Mesenchymal stem cell (in vitro differentiated cells and primary cell): Measurements from ENCODE around the gene IL27RA.
A peak's percentile ranks its signal among the peaks of the same experiment; 100 is the strongest.

ENCODE experiments used
- DNase-seq: peaks from one replicate; pipeline ENCODE4 v3.0.0-alpha.2; 2013
- H2AFZ ChIP-seq: one replicate; pipeline ENCODE4 v1.6.1; 2013; ENCODE audit warnings: low read depth, mild to moderate bottlenecking, control low read depth, inconsistent platforms, low read length, moderate library complexity
- H2AK5ac ChIP-seq: 2 replicates; pipeline ENCODE4 v1.6.1; 2013; ENCODE audit warnings: low read length, moderate library complexity, mild to moderate bottlenecking, inconsistent platforms; ENCODE audit not compliant: severe bottlenecking
- H2BK120ac ChIP-seq: one replicate; pipeline ENCODE4 v1.6.1; 2013; ENCODE audit warnings: low read depth, mild to moderate bottlenecking, inconsistent platforms, low read length, moderate library complexity
- H2BK12ac ChIP-seq, 2 experiments: one replicate each; pipeline ENCODE4 v1.6.1; 2013; ENCODE audit warnings: inconsistent platforms in 2 of 2, low read length in 2 of 2, mild to moderate bottlenecking in 2 of 2, moderate library complexity in 2 of 2, control low read depth in 1 of 2
- H2BK15ac ChIP-seq: one replicate; pipeline ENCODE4 v1.6.1; 2013; ENCODE audit warnings: mild to moderate bottlenecking, low read depth, inconsistent platforms; ENCODE audit not compliant: poor library complexity, severe bottlenecking
- H2BK5ac ChIP-seq: 2 replicates; pipeline ENCODE4 v1.6.1; 2013; ENCODE audit warnings: low read depth, mild to moderate bottlenecking, low read length, control low read depth, inconsistent platforms; ENCODE audit not compliant: poor library complexity, severe bottlenecking
- H3K14ac ChIP-seq, 2 experiments: one replicate each; pipeline ENCODE4 v1.6.1; 2013; ENCODE audit warnings: inconsistent platforms in 2 of 2, low read length in 2 of 2, control low read depth in 1 of 2, mild to moderate bottlenecking in 1 of 2, moderate library complexity in 1 of 2
- H3K18ac ChIP-seq, 2 experiments: one replicate each; pipeline ENCODE4 v1.6.1; 2013; ENCODE audit warnings: inconsistent platforms in 2 of 2, low read length in 2 of 2, control low read depth in 1 of 2, low read depth in 1 of 2, mild to moderate bottlenecking in 1 of 2
- H3K23ac ChIP-seq, 2 experiments: one replicate each; pipeline ENCODE4 v1.6.1; 2013; ENCODE audit warnings: inconsistent platforms in 2 of 2, low read length in 2 of 2, mild to moderate bottlenecking in 2 of 2, moderate library complexity in 2 of 2, control low read depth in 1 of 2
- H3K27ac ChIP-seq: 2 replicates; pipeline ENCODE4 v1.5.1; 2013; ENCODE audit warnings: mild to moderate bottlenecking, moderate library complexity, low read length, control low read depth, inconsistent platforms; ENCODE audit not compliant: poor library complexity, severe bottlenecking
- H3K27me3 ChIP-seq, 2 experiments: 2 replicates each; pipeline versions ENCODE4 v1.6.1 to v1.7.0; 2013; ENCODE audit warnings: low read length in 2 of 2, mild to moderate bottlenecking in 2 of 2, moderate library complexity in 2 of 2, control low read depth in 1 of 2, inconsistent platforms in 1 of 2; ENCODE audit not compliant: control insufficient read depth in 1 of 2, insufficient read depth in 1 of 2
- H3K36me3 ChIP-seq, 2 experiments: 2 replicates each; pipeline versions ENCODE4 v1.6.1 to v1.7.0; 2013; ENCODE audit warnings: low read length in 2 of 2, control low read depth in 1 of 2, inconsistent platforms in 1 of 2, low read depth in 1 of 2, mild to moderate bottlenecking in 1 of 2; ENCODE audit not compliant: insufficient read depth in 2 of 2, control insufficient read depth in 1 of 2
- H3K4ac ChIP-seq, 2 experiments: one replicate each; pipeline ENCODE4 v1.6.1; 2013; ENCODE audit warnings: inconsistent platforms in 2 of 2, low read length in 2 of 2, mild to moderate bottlenecking in 2 of 2, moderate library complexity in 2 of 2, control low read depth in 1 of 2, low read depth in 1 of 2
- H3K4me1 ChIP-seq: 2 replicates; pipeline ENCODE4 v1.6.1; 2013; ENCODE audit warnings: low read depth, low read length, control low read depth; ENCODE audit not compliant: control insufficient read depth, insufficient read depth
- H3K4me2 ChIP-seq: 2 replicates; pipeline ENCODE4 v1.6.1; 2013; ENCODE audit warnings: low read length, mild to moderate bottlenecking, inconsistent platforms; ENCODE audit not compliant: poor library complexity, severe bottlenecking
- H3K4me3 ChIP-seq, 2 experiments: 2 replicates each; pipeline versions ENCODE4 v1.5.1 to v1.7.0; 2013; ENCODE audit warnings: low read length in 2 of 2, mild to moderate bottlenecking in 2 of 2, control low read depth in 1 of 2, low read depth in 1 of 2; ENCODE audit not compliant: insufficient read depth in 1 of 2
- H3K79me1 ChIP-seq: replicated peaks from 2 replicates; pipeline ENCODE4 v1.6.1; 2013; ENCODE audit warnings: mild to moderate bottlenecking, control low read depth, low read length, inconsistent platforms; ENCODE audit not compliant: poor library complexity, severe bottlenecking
- H3K9ac ChIP-seq: 2 replicates; pipeline ENCODE4 v1.7.0; 2013; ENCODE audit warnings: mild to moderate bottlenecking, low read length, moderate library complexity
- H3K9me3 ChIP-seq: 2 replicates; pipeline ENCODE4 v1.7.0; 2013; ENCODE audit warnings: mild to moderate bottlenecking, low read length; ENCODE audit not compliant: control insufficient read depth
- H4K8ac ChIP-seq: one replicate; pipeline ENCODE4 v1.6.1; 2013; ENCODE audit warnings: inconsistent platforms, mild to moderate bottlenecking, low read length, moderate library complexity
- H4K91ac ChIP-seq: one replicate; pipeline ENCODE4 v1.6.1; 2013; ENCODE audit warnings: mild to moderate bottlenecking, low read length, inconsistent platforms
- WGBS: methylation state at CpG from one replicate; pipeline ENCODE4 v1.1.7; 2013; ENCODE audit warnings: mixed read lengths; 5-methylcytosine and 5-hydroxymethylcytosine counted together

The IL27RA gene

DNA sequence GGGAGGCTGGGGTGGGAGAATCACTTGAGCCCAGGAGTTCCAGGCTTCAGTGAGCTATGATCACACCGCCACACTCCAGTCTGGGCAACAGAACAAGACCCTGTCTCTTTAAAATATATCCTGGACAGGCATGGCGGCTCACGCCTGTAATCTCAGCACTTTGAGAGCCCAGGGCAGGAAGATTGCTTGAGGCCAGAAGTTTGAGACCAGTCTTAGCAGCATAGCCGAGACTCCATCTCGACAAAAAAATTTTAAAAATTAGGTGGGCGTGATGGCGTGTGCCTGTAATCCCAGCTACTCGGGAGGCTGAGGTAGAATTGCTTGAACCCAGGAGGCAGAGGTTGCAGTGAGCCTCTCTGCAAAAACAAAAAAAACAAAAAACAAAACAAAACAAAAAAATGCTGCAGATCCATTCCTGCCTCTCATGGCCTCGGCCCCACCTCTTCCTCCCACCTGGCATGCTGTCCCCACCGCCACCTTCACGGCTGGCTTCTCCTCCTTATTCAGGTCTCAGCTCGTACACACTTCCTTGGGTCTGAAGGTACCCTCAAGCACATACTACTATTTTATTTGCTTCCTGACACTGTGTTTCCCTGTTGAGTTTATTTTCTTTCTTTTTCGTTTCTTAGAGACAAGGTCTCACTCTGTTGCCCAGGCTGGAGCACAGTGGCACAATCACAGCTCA, 30.7 kb upstream of the IL27RA start:
- Histone ChIP-seq H2BK5ac (no peak overlapping the region), H3K4me3 (no peak overlapping the region), H3K4me1 (peaks cover 7% of the 10 kb centered on the region), H3K9ac (no peak overlapping the region), H3K4me2 (no peak overlapping the region), H2BK12ac (no peak overlapping the region), H3K18ac (no peak overlapping the region), H4K8ac (no peak overlapping the region), H3K36me3 (peaks cover 13 to 33% of the 10 kb centered on the region in 2 experiments), H3K9me3 (peaks cover 10% of the 10 kb centered on the region), H3K4ac (no peak overlapping the region), H3K23ac (no peak overlapping the region), H4K91ac (no peak overlapping the region), H2BK120ac (no peak overlapping the region), H2BK15ac (no peak overlapping the region), H2AFZ (no peak overlapping the region), H3K27ac (no peak overlapping the region), H3K27me3 (no peaks in the 10 kb centered on the region), H3K14ac (no peak overlapping the region), H2AK5ac (no peak overlapping the region), H3K79me1 (peaks cover 40% of the 10 kb centered on the region)
- WGBS, result 96% methylated on average over 13 of the region's 13 CpGs
- no peak for DNase-seq

DNA sequence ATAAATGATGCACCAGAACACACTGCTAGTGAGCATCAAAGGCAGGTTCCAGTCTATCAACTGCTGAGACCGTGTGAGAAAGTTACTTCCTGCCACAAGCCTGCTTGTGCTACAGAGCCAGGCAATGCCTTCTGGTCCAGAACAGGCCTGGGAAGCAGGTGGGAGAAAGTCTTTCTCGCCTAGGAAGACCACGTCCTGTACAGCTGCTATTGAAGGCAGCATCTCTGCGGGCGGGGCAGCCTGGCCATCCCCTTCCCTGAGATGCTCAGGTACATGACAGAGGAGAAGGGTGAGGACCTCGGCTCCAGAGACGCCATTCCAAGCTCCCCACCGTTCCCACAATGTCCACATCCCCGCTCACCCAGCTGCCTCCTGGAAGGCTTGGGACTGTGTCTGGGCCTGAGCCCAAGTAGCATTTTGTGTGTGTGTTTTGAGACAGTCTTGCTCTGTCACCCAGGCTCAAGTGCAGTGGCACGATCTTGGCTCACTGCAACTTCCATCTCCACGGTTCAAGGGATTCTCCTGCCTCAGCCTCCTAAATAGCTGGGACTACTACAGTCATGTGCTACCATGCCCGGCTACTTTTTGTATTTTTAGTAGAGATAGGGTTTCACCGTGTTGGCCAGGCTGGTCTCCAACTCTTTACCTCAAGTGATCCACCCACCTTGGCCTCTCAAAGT, 28.9 kb upstream of the IL27RA start:
- Histone ChIP-seq H3K18ac (no peak overlapping the region), H3K9me3 (peaks cover 10% of the 10 kb centered on the region), H2AFZ (no peak overlapping the region), H3K4ac (no peak overlapping the region), H4K91ac (no peak overlapping the region), H3K4me3 (no peak overlapping the region), H2BK12ac (no peak overlapping the region), H3K4me1 (peaks cover 9% of the 10 kb centered on the region), H3K9ac (peak overlapping the region; percentile 62), H4K8ac (no peak overlapping the region), H2AK5ac (no peak overlapping the region), H2BK15ac (no peak overlapping the region), H3K27ac (no peak overlapping the region), H3K23ac (peak overlapping the region in 1 of 2 experiments; percentile 0), H3K27me3 (no peaks in the 10 kb centered on the region), H3K4me2 (no peak overlapping the region), H2BK120ac (no peak overlapping the region), H3K36me3 (peaks cover 9 to 18% of the 10 kb centered on the region in 2 experiments), H2BK5ac (no peak overlapping the region), H3K14ac (no peak overlapping the region), H3K79me1 (peaks cover 23% of the 10 kb centered on the region)
- no peak for DNase-seq
- 75% methylated on average over 10 of the region's 13 CpGs for WGBS

GRCh38 chr19:14003251-14004055, 28.1 kb upstream of the IL27RA start:
- Histone ChIP-seq H3K36me3 (peaks cover 5 to 12% of the 10 kb centered on the region in 2 experiments), H4K8ac (no peak overlapping the region), H3K23ac (no peak overlapping the region), H3K4me3 (no peak overlapping the region), H4K91ac (no peak overlapping the region), H3K4me2 (no peak overlapping the region), H3K14ac (no peak overlapping the region), H3K4me1 (peaks cover 9% of the 10 kb centered on the region), H3K27me3 (no peaks in the 10 kb centered on the region), H2BK12ac (no peak overlapping the region), H2BK15ac (no peak overlapping the region), H3K9me3 (peaks cover 10% of the 10 kb centered on the region), H2BK5ac (no peak overlapping the region), H3K27ac (no peak overlapping the region), H3K18ac (no peak overlapping the region), H2AFZ (no peak overlapping the region), H3K9ac (peak overlapping the region; percentile 62), H3K4ac (no peak overlapping the region), H2AK5ac (no peak overlapping the region), H2BK120ac (no peak overlapping the region), H3K79me1 (peaks cover 16% of the 10 kb centered on the region)
- no peak for DNase-seq
- WGBS, result 85% methylated on average over 7 of the region's 10 CpGs
